GM06990 (cell line): ENCODE measurements around the gene AKAP6.

Experiments used
- DNase-seq: peaks from one replicate; pipeline ENCODE4 v3.0.0-alpha.2; 2011; ENCODE audit not compliant: insufficient read length; ENCODE audit errors: extremely low read depth
- H3K27me3 ChIP-seq: replicated peaks from 2 replicates; pipeline ENCODE4 v1.6.0; 2011; ENCODE audit warnings: low read length; ENCODE audit not compliant: control insufficient read depth, insufficient read depth
- H3K36me3 ChIP-seq: 2 replicates; pipeline ENCODE4 v1.5.1; 2011; ENCODE audit warnings: low read length; ENCODE audit not compliant: control insufficient read depth, insufficient read depth
- H3K4me3 ChIP-seq: replicated peaks from 2 replicates; pipeline ENCODE4 v1.5.1; 2011; ENCODE audit warnings: low read depth, mild to moderate bottlenecking, control low read depth, low read length
- CTCF ChIP-seq: IDR thresholded peaks from 2 replicates; pipeline ENCODE4 v1.5.1; 2011; ENCODE audit warnings: low read length, control low read depth, mild to moderate bottlenecking, inconsistent platforms; ENCODE audit not compliant: insufficient read depth, poor library complexity, severe bottlenecking

The AKAP6 gene

DNA sequence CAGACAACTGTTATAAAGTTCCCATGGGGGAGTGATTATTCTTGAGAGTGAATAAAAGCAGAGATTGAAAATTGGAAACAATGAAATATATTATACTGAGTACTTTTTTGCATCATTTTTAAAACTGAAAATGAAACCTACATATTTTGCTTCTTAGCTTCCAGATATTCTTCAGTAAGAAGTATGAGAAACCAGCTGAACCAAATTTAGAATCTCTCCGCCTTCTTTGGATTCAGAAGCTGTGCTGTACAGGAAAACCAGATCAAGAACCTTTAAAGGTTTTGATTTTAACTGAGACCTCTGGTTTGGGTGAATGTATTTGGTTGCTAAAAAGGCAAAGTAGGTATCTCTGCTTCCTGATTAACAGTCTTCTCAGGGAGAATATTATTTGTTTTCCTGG lies 109.4 kb downstream of the AKAP6 start:
- Histone ChIP-seq H3K36me3 (no peaks in the 10 kb centered on the region), H3K4me3 (0 out of 2 replicates have a peak overlapping the region, but pooled peaks have one; percentile 2), H3K27me3 (no peaks in the 10 kb centered on the region)
- no peak for DNase-seq
- no peak for TF ChIP-seq CTCF

- DNase-seq = no peak
- TF ChIP-seq CTCF = no peak
- Histone ChIP-seq H3K36me3 (no peaks in the 10 kb centered on the region), H3K27me3 (no peaks in the 10 kb centered on the region), H3K4me3 (no peak overlapping the region)
Observed at GRCh38 chr14:32443890-32444661, 115.0 kb downstream of the AKAP6 start.

GRCh38 chr14:32447371-32447770 lies 118.3 kb downstream of the AKAP6 start:
- TF ChIP-seq CTCF = no peak
- H3K36me3 ChIP-seq = no peaks in the 10 kb centered on the region
- no peak for DNase-seq
- no peaks in the 10 kb centered on the region for H3K27me3 ChIP-seq
- H3K4me3 ChIP-seq = no peak overlapping the region

DNA sequence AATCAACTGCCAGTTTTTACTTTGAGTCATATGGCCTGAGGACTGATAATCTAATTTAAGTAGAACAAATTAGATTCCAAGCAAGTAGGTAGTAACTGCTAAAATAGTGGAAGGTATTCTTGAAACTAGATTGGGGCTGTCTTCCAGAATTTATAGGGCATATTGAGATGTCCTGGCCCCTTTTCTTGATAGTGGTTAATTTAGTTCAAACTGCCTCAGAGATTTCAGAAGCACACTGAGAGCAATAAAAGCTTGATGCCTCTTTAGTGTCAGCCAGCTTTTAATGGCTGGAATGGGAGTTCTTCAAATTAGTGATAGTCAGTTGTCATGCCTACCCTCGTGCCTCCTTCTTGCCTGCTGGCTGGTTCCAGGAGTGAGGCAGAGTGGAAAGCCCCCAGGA lies 120.5 kb downstream of the AKAP6 start:
- no peaks in the 10 kb centered on the region for H3K36me3 ChIP-seq
- no peak for TF ChIP-seq CTCF
- no peak overlapping the region for H3K4me3 ChIP-seq

DNA sequence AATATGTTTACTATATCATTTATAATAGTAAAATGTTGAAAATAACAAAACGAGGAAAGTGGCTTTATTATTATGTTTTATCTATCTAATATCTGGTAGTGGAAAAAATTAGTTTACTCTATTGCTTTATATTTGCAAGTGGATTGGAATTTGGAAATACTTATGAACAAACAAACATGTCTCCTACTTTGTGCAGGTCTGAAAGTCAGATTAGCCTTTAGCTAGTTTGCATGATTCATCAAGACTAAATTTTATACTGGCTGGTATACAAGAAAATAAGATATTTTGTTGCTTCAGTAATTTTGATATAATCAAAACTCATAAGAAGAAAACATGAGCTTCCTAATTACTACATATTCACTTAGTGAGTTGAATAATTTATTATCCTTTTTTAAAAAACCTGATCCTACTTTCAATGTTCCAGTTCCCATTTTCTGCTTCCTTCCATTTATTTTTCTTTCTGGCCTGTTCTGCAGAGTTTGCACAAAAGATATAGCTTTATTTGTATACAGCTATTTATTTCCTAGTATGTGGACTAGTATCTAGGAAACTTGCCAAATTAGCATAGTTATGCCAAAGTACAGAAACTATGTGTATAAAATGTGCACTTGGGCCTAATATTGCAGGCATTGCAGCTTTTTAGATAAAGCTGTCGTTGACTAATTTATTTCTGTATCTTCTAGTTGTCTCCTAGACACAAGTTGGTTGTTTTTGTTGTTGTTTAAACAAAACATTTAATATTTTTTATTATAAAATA lies 122.0 kb downstream of the AKAP6 start:
- Histone ChIP-seq H3K36me3 (no peaks in the 10 kb centered on the region), H3K4me3 (no peak overlapping the region), H3K27me3 (no peaks in the 10 kb centered on the region)
- no peak for TF ChIP-seq CTCF
- no peak for DNase-seq

More for the DNA sequence above, 120.5 kb downstream of the AKAP6 start:
- H3K27me3 ChIP-seq = no peaks in the 10 kb centered on the region
- no peak for DNase-seq
